ENCODE measurements around the gene CCDC184. TPM values are rescaled to one million over a fixed set of nuclear protein-coding genes. Genes with fewer than 3 reads are reported as not detected.
"Not testable (repeated sequence)": the region's sequence is repeated elsewhere in the genome, so short reads cannot be mapped to it uniquely, and the experiment has no call there.

The CCDC184 gene
- total RNA-seq, 1 donor from 2014 or later: not detected

GRCh38 chr12:48180424-48180823 is 3.0 kb upstream of the CCDC184 start:
- DNase-seq: no peak

- DNase-seq: no peak
Measured at GRCh38 chr12:48180857-48181495, 2.5 kb upstream of the CCDC184 start.

GRCh38 chr12:48182631-48183030 is 813 bp upstream of the CCDC184 start:
- DNase-seq: no peak

DNA sequence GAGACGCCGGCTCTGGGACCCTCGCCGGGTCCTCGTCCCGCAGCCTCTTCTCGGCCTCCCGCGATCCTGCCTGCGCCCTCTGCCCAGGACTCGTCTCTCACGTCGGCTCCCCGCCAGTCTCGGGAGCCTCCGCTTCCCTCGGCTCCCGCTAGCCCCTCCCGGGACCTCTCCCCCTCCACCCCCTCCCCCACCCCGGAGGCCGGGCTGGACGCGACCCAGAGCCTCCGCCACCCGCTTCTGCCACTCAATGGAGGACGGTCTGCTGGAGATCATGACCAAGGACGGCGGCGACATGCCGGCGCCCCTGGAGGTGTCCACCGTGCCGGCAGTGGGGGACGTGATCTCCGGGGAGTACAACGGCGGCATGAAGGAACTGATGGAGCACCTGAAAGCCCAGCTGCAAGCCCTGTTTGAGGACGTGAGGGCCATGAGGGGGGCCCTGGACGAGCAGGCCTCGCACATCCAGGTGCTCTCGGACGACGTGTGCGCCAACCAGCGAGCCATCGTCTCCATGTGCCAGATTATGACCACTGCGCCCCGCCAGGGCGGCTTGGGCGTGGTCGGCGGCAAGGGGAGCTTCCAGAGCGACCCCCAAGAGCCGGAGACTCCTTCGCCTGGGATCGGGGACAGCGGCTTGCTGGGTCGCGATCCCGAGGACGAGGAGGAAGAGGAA is 568 bp downstream of the CCDC184 start:
- no peak for DNase-seq

DNA sequence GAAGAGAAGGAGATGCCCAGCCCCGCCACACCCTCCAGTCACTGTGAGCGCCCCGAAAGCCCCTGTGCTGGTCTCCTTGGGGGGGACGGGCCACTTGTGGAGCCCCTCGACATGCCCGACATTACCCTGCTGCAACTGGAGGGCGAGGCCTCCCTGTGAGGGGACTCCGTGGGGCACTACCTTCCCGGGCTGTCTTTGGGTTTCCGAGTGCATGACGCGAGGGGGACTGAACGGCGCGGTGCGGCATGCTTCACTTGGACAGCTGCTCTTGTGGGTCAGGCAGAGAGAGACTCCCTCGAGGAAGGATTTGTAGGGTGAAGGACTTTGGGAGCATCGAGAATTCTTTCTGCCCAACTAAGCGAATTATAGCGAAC is 1.1 kb downstream of the CCDC184 start:
- DNase-seq: no peak

- no peak for DNase-seq
Measured at GRCh38 chr12:48185181-48185919, 1.9 kb downstream of the CCDC184 start.

GRCh38 chr12:48187916-48188695 is 4.7 kb downstream of the CCDC184 start:
- no peak for DNase-seq

DNA sequence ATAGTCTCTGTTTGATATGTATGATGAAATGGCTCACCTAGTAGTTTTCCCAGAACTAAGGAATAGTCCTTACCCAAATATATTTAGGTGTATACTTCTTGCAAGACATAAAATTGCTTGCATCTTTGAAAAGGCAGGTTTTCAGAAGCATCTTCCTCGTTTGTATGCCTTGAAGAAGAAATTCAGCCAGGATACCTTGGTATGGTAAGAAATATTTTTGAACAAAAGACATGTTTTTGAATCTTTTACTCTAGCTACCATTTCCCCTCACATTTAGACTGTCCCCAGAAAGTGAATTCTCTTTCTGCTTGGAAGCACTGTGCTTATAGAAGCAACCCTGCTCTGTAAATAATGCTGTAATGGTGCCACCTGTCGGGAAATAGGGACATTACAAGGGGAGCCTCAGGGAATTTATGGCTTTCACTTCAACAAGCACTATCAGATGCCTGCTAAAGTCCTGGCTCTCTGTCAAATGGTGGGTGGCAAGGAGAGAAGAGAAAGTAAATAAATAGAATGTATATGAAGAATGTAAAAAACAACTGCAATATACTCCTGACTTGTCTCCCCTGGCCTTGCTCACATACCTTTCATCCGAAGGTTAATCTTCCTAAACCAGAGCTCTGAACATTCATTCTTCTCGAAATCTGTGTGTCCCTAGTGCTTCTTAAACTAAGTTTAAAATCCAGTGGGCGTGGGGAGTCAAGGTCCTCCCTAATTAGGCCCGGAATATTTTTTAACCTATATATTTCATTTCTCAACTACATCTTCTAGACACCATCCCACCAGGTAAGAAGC is 6.1 kb downstream of the CCDC184 start:
- DNase-seq: peak; percentile 83

DNA sequence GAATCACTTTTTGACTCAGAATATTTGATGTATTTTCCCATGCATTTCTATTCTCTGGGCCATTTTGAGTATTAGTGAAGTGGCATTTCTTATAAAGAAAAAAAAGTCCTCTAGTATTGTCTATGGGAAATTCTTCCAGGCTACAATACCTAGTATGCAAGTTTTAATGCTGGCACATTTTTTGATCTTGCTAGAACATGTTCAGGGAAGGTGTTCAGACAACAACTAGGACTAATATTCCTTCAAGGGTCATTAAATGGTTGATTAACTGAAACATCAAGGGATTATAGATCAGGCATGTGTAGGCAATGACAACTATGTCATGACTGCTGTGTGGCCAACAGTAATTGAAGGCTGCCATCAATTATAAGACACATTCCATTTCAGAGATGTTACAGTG is 7.7 kb downstream of the CCDC184 start:
- no peak for DNase-seq

- DNase-seq: no peak
Measured at GRCh38 chr12:48192861-48193260, 9.4 kb downstream of the CCDC184 start.

- no peak for DNase-seq
Measured at GRCh38 chr12:48193623-48194022, 10.2 kb downstream of the CCDC184 start.

GRCh38 chr12:48194799-48195201 is 11.4 kb downstream of the CCDC184 start:
- no peak for DNase-seq

- DNase-seq: peak; percentile 62
Measured at GRCh38 chr12:48197549-48197970, 14.1 kb downstream of the CCDC184 start.

DNA sequence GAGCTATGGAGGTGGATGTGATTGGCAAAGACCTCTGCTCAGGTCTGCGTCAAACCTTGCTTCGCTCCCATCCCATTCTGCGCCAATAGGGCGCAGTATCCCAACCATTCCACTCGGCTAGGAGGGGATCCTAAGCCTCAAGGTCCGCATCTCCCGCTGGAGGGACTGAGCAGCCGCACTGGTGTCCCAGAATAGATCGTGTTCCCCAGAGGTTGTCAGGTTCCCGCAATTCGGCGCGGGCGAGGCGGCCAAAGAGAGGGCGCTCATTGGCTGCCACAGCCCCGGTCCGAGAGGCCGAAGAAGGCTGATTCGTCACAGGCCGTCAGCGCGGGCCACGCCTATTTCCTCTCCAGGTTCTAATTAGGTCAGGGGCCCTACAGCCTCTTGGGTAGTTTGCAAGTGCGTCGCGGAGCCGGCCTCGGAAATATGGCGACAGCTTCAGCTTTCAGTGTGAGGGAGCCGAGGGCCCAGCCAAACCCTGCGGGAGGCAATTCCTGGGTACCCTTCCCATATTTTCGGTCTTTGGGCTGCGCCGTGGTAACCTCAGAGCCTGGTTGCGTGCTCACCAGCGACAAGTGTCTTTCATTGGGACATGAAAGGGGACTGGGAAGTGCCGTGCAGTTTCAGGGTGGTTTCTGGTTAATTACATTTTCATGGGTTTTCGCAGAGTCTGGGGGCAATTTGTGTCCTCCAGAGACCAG is 14.7 kb downstream of the CCDC184 start:
- peak; percentile 95 for DNase-seq

DNA sequence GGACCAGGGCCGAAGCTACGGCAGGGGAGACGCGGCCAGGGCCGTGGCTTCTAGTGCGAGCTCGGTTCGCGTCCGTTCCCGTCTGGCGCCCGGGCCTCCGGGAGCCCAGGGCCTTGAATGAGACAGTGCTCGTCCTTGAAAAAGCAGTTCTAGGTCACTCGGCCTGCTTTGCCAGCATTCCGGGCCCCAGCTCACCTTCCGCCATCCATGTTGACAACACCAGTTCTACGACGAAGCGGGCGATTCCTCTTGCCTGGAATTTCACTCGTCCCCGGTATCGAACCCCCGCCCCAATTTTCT is 15.2 kb downstream of the CCDC184 start:
- peak; percentile 40 for DNase-seq

DNA sequence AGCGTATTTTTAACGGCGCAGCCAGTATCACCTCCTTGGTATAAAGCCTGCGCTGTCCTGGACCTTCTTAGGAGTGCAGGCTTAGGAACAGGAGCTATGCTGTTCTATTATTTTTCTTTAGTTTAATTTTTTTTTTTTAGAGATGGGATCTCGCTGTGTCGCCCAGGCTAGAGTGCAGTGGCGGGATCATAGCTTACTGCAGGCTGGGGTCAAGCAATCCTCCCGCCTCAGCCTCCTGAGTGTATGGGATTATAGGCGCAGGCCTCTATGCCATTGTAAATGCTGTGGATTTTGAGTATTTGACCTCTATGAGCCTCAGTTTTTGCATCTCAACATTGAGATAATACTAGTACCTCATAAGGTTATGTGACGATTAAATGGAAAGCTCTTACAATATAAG is 15.5 kb downstream of the CCDC184 start:
- no peak for DNase-seq

DNA sequence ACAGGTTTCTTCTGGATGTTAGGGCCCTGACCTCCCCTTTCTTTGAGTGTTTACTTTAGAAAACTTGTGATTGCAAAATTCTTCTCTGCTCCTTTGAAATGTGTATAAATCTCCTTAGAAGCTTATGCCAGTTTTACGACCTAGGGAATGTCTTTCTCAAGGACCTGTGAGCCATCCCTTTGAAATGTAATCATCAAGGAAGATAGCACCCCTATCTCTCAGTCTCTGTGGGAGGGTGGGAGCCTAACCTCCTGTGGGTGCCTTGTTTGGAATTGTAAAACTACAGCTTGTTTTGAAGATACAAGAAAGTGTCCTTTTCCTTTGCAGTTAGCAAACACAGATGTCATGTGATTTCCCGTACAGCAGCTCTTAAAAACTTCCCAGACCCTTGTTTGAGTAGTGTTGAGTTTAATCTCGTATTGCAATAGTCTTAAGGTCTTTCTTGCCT is 16.4 kb downstream of the CCDC184 start:
- no peak for DNase-seq

DNA sequence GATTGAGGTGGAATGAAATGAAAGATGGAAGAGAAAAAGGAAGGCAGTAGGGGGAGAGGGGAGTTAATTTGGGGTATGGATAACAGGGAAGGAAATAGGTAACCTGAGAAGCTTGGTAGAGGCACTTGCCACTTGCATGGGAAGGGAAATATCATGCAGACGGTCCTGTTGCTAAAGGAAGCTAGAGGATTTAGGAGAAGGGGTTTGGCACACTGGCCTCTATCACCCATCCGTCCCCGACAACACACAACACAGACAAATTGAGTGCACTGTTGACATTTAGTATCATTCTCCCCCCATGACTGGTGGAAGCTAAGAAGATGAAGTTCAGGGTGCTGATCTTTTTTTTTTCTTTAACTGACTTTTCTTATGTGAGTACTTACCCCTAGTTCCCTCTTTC is 17.6 kb downstream of the CCDC184 start:
- no peak for DNase-seq

- no peak for DNase-seq
Measured at GRCh38 chr12:48201516-48201915, 18.1 kb downstream of the CCDC184 start.

- no peak for DNase-seq
Measured at GRCh38 chr12:48202766-48203165, 19.3 kb downstream of the CCDC184 start.

DNA sequence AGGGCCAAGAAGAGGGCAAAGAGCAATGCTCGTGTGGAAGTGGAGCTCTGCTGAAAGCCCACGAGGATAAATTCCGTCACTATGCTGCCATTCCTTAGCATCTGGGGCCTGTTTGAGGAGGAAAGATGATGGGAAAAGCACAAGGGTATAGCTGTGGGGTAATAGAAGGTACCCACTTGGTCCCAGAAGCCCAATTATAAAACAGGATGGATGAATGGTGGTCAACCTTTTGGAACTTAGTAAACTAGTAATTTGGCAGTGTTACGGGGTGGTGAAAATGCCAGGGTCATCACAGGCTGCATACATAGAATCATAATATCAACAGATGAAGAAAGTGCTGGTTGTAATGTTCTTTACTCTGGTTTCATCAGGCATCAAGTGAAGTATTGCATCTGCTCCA is 19.7 kb downstream of the CCDC184 start, which contains the start of gene OR10AD1:
Gene OR10AD1, minus strand, starts transcription at position 101 of the 400 bp plus-strand sequence. Its CDS starts 0 bp downstream, at position 101.
- DNase-seq: no peak

GRCh38 chr12:48209495-48209894 is 26.1 kb downstream of the CCDC184 start:
- DNase-seq: not testable (repeated sequence)

Measured in dermis blood vessel endothelial cell (primary cell).